H9 (cell line): ENCODE data around the gene KY. TPM values are rescaled to one million over a fixed set of nuclear protein-coding genes. Genes with fewer than 3 reads are reported as not detected.

ENCODE experiments used
- DNase-seq: peaks from one replicate; pipeline ENCODE4 v3.0.0-alpha.2; 2017
- H2AFZ ChIP-seq: one replicate; pipeline ENCODE4 v1.6.1; 2013; ENCODE audit warnings: mild to moderate bottlenecking, low read length, control low read depth, moderate library complexity
- H2AK5ac ChIP-seq: 2 replicates; pipeline ENCODE4 v1.6.1; 2013; ENCODE audit warnings: low read length, control low read depth, mixed read lengths; ENCODE audit not compliant: insufficient read length
- H2BK120ac ChIP-seq: one replicate; pipeline ENCODE4 v1.6.1; 2013; ENCODE audit warnings: low read depth, mild to moderate bottlenecking, low read length, control low read depth, inconsistent platforms; ENCODE audit not compliant: poor library complexity, severe bottlenecking
- H2BK12ac ChIP-seq: 2 replicates; pipeline ENCODE4 v1.6.1; 2013; ENCODE audit warnings: low read length, control low read depth, mixed read lengths, low read depth; ENCODE audit not compliant: insufficient read length
- H2BK15ac ChIP-seq: 2 replicates; pipeline ENCODE4 v1.6.1; 2013; ENCODE audit warnings: low read depth, low read length, control low read depth
- H2BK20ac ChIP-seq: one replicate; pipeline ENCODE4 v1.6.1; 2013; ENCODE audit warnings: low read depth, mild to moderate bottlenecking, low read length, control low read depth, inconsistent platforms; ENCODE audit not compliant: poor library complexity, severe bottlenecking
- H2BK5ac ChIP-seq: 2 replicates; pipeline ENCODE4 v1.6.1; 2013; ENCODE audit warnings: low read length, control low read depth, mixed read lengths; ENCODE audit not compliant: insufficient read length
- H3K14ac ChIP-seq: 2 replicates; pipeline ENCODE4 v1.6.1; 2013; ENCODE audit warnings: low read length, control low read depth; ENCODE audit not compliant: insufficient read depth
- H3K18ac ChIP-seq: 2 replicates; pipeline ENCODE4 v1.6.1; 2013; ENCODE audit warnings: low read depth, mild to moderate bottlenecking, mixed read lengths, low read length, control low read depth; ENCODE audit not compliant: insufficient read length
- H3K23ac ChIP-seq: 2 replicates; pipeline ENCODE4 v1.6.1; 2013; ENCODE audit warnings: low read length, control low read depth, mixed read lengths, low read depth; ENCODE audit not compliant: insufficient read length
- H3K23me2 ChIP-seq: 2 replicates; pipeline ENCODE4 v1.6.1; 2013; ENCODE audit warnings: low read depth, mild to moderate bottlenecking, mixed read lengths, low read length, control low read depth; ENCODE audit not compliant: insufficient read length, poor library complexity, severe bottlenecking
- H3K27ac ChIP-seq: 2 replicates; pipeline ENCODE4 v1.5.1; 2013; ENCODE audit warnings: low read length, control low read depth, mixed read lengths, low read depth; ENCODE audit not compliant: insufficient read length
- H3K27me3 ChIP-seq: 2 replicates; pipeline ENCODE4 v1.6.1; 2013; ENCODE audit warnings: low read length, control low read depth, inconsistent platforms; ENCODE audit not compliant: insufficient read depth
- H3K4ac ChIP-seq: 2 replicates; pipeline ENCODE4 v1.6.1; 2013; ENCODE audit warnings: low read depth, mild to moderate bottlenecking, control low read depth, inconsistent platforms, low read length, moderate library complexity
- H3K4me1 ChIP-seq: 2 replicates; pipeline ENCODE4 v1.6.1; 2013; ENCODE audit warnings: low read length, control low read depth, inconsistent platforms; ENCODE audit not compliant: insufficient read depth
- H3K4me2 ChIP-seq: 2 replicates; pipeline ENCODE4 v1.6.1; 2013; ENCODE audit warnings: low read length, control low read depth, mixed read lengths; ENCODE audit not compliant: insufficient read length, insufficient read depth
- H3K56ac ChIP-seq: 2 replicates; pipeline ENCODE4 v1.6.1; 2013; ENCODE audit warnings: low read depth, mild to moderate bottlenecking, mixed read lengths, low read length, control low read depth; ENCODE audit not compliant: insufficient read length
- H3K79me1 ChIP-seq: 2 replicates; pipeline ENCODE4 v1.6.1; 2013; ENCODE audit warnings: low read depth, mild to moderate bottlenecking, moderate library complexity, low read length, control low read depth, inconsistent platforms; ENCODE audit not compliant: insufficient read depth, poor library complexity, severe bottlenecking
- H3K79me2 ChIP-seq: 2 replicates; pipeline ENCODE4 v1.6.1; 2013; ENCODE audit warnings: low read length, control low read depth, inconsistent platforms; ENCODE audit not compliant: insufficient read depth
- H3K9ac ChIP-seq: 2 replicates; pipeline ENCODE4 v1.6.1; 2013; ENCODE audit warnings: low read length, control low read depth, mixed read lengths; ENCODE audit not compliant: insufficient read length; ENCODE audit errors: extremely low read depth
- H3K9me3 ChIP-seq: one replicate; pipeline ENCODE4 v1.6.1; 2013; ENCODE audit warnings: low read depth, low read length, inconsistent platforms; ENCODE audit not compliant: control insufficient read depth
- H3T11ph ChIP-seq: one replicate; pipeline ENCODE4 v1.6.1; 2013; ENCODE audit warnings: mild to moderate bottlenecking, low read length, control low read depth, inconsistent platforms
- H4K20me1 ChIP-seq: one replicate; pipeline ENCODE4 v1.6.1; 2013; ENCODE audit not compliant: control insufficient read depth, insufficient read length, insufficient read depth
- H4K5ac ChIP-seq: 2 replicates; pipeline ENCODE4 v1.6.1; 2013; ENCODE audit warnings: low read depth, mild to moderate bottlenecking, mixed read lengths, low read length, control low read depth; ENCODE audit not compliant: insufficient read length
- H4K8ac ChIP-seq: replicated peaks from 2 replicates; pipeline ENCODE4 v1.6.1; 2013; ENCODE audit warnings: low read length, control low read depth, mixed read lengths, low read depth; ENCODE audit not compliant: insufficient read length
- H4K91ac ChIP-seq: 2 replicates; pipeline ENCODE4 v1.6.1; 2013; ENCODE audit warnings: low read depth, mild to moderate bottlenecking, moderate library complexity, mixed read lengths, low read length, control low read depth; ENCODE audit not compliant: insufficient read length
- H3K27ac Mint-ChIP-seq, 3 experiments: 2 replicates in 2 of 3; 3 replicates in 1 of 3; pipeline ENCODE4 v1.8.0; 2020 to 2021; ENCODE audit warnings: mixed read lengths in 3 of 3, mild to moderate bottlenecking in 1 of 3, moderate library complexity in 1 of 3
- H3K27me3 Mint-ChIP-seq: 2 replicates; pipeline ENCODE4 v1.8.0; 2021; ENCODE audit warnings: low read depth, mild to moderate bottlenecking, moderate library complexity, mixed read lengths
- H3K36me3 Mint-ChIP-seq, 3 experiments: 2 replicates in 2 of 3; 3 replicates in 1 of 3; pipeline ENCODE4 v1.8.0; 2020 to 2021; ENCODE audit warnings: low read depth in 3 of 3, mixed read lengths in 3 of 3; ENCODE audit not compliant: insufficient read depth in 1 of 3
- H3K4me1 Mint-ChIP-seq, 2 experiments: 2 replicates each; pipeline ENCODE4 v1.8.0; 2020; ENCODE audit warnings: mixed read lengths in 2 of 2
- H3K4me3 Mint-ChIP-seq, 2 experiments: 2 replicates in 1 of 2; 3 replicates in 1 of 2; pipeline ENCODE4 v1.8.0; 2020 to 2021; ENCODE audit warnings: mild to moderate bottlenecking in 2 of 2, mixed read lengths in 2 of 2, moderate library complexity in 1 of 2
- H3K9me3 Mint-ChIP-seq, 2 experiments: 2 replicates in 1 of 2; 3 replicates in 1 of 2; pipeline ENCODE4 v1.8.0; 2020; ENCODE audit warnings: mild to moderate bottlenecking in 2 of 2, mixed read lengths in 2 of 2, moderate library complexity in 1 of 2
- CTCF ChIP-seq: fragments of 200-600 bp; sonication (generic); conservative IDR thresholded peaks from 3 replicates; pipeline ENCODE4 v1.8.0; 2021; ENCODE audit warnings: antibody characterized with exemption, mild to moderate bottlenecking
- WGBS: extraction: QIAGEN DNeasy Blood & Tissue Kit; methylation state at CpG from one replicate; pipeline ENCODE4 v1.1.7; 2013; ENCODE audit warnings: missing lambda C conversion rate, low lambda C conversion rate, mixed read lengths; ENCODE audit not compliant: insufficient read length; ENCODE audit errors: extremely low coverage; 5-methylcytosine and 5-hydroxymethylcytosine counted together
- total RNA-seq: library from RNA; stranded (reverse); gene quantifications from 2 replicates; pipeline ENCODE4 v1.2.1, GENCODE V29; 2021

Gene KY
- total RNA-seq, 1 experiment from 2014 or later, result not detected

DNA sequence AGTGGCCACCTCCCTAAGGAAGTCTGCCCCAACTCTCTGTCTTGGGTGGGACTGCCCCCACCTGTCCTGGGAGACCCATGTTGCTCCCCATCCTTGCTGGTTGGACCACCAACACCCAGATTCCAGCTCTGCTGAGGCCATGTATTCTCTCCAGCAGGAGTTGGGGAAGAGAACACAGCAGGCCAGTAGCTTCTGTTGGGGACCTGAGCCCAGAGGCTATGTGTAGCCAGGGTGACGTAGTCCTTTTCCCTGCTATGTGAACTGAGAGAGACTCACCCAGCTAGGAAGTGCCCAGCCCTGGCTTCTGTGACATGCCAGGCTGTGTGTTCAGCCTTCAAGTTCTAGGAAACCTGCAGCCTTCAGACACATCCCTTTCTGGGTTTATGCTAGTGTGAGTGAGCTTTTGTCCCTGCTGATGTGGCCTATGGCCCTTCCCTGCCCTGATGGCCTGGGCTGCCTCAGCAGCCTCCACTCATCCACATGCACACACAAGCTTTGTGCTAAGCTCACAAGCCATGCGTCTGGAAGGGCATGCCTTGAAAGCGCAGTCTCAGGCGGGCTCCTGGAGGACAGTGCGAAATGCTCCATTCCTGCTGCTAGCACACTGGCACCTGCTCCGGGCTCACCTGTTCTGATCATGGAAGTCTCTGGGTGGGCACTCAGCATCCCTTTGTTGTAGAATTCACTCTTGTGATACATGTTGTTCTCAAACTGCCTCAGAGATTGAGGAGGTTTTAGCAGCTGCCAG, 42.6 kb downstream of the KY start:
- Mint-ChIP-seq H3K27ac (no peak overlapping the region; a peak in 1 of 7 replicates), H3K4me1 (peaks cover 0 to 4% of the 10 kb centered on the region in 2 experiments; a peak in 1 of 4 replicates), H3K9me3 (no peaks in the 10 kb centered on the region), H3K36me3 (no peaks in the 10 kb centered on the region; a peak in 1 of 7 replicates), H3K4me3 (no peak overlapping the region), H3K27me3 (peaks cover 28% of the 10 kb centered on the region)
- Histone ChIP-seq H3K18ac (no peak overlapping the region), H2BK120ac (no peak overlapping the region), H3K23ac (no peak overlapping the region), H3K9ac (no peak overlapping the region), H3K27me3 (no peaks in the 10 kb centered on the region), H3K4ac (no peak overlapping the region), H2AFZ (no peak overlapping the region), H3K14ac (no peak overlapping the region; the same call in 1 of the 2 replicates), H2BK5ac (no peak overlapping the region), H2BK20ac (no peak overlapping the region), H4K91ac (no peak overlapping the region), H4K8ac (no peak overlapping the region), H4K20me1 (no peaks in the 10 kb centered on the region), H3K4me1 (no peaks in the 10 kb centered on the region; the same call in 1 of the 2 replicates), H4K5ac (no peak overlapping the region), H3K79me2 (no peaks in the 10 kb centered on the region), H3K23me2 (no peaks in the 10 kb centered on the region), H3K79me1 (no peaks in the 10 kb centered on the region), H2BK15ac (no peak overlapping the region), H3T11ph (no peak overlapping the region), H3K4me2 (no peak overlapping the region), H3K9me3 (no peaks in the 10 kb centered on the region), H3K27ac (no peak overlapping the region), H3K56ac (no peak overlapping the region), H2AK5ac (no peak overlapping the region), H2BK12ac (no peak overlapping the region)
- no peak for DNase-seq
- WGBS, result no CpG with 5 or more reads among the region's 6 CpGs
- TF ChIP-seq CTCF, result no peak
